ENCODE measurements around the gene SOCS3.

Gene SOCS3

GRCh38 chr17:78387977-78388941 lies 28.4 kb upstream of the SOCS3 start:
- Histone ChIP-seq H3K9me3 (ENCODE audit: insufficient read depth, low read depth, low read length) (no peaks in the 10 kb centered on the region), H3K4me3 (ENCODE audit: low read length) (no peak overlapping the region), H3K9ac (ENCODE audit: low read depth, low read length) (no peak overlapping the region), H3K27me3 (ENCODE audit: insufficient read depth, low read length) (no peaks in the 10 kb centered on the region), H3K36me3 (ENCODE audit: insufficient read depth, low read depth, low read length) (peaks cover 19% of the 10 kb centered on the region; the same call in 1 of the 2 replicates), H3K4me1 (ENCODE audit: insufficient read depth, low read length) (peaks cover 31% of the 10 kb centered on the region), H3K27ac (ENCODE audit: low read length) (no peak overlapping the region)

- Histone ChIP-seq H3K4me3 (ENCODE audit: low read length) (no peak overlapping the region), H3K4me1 (ENCODE audit: insufficient read depth, low read length) (peaks cover 46% of the 10 kb centered on the region), H3K9ac (ENCODE audit: low read depth, low read length) (no peak overlapping the region), H3K27me3 (ENCODE audit: insufficient read depth, low read length) (no peaks in the 10 kb centered on the region), H3K36me3 (ENCODE audit: insufficient read depth, low read depth, low read length) (peaks cover 15% of the 10 kb centered on the region), H3K9me3 (ENCODE audit: insufficient read depth, low read depth, low read length) (no peaks in the 10 kb centered on the region), H3K27ac (ENCODE audit: low read length) (no peak overlapping the region)
These were observed 24.8 kb upstream of the SOCS3 start for GRCh38 chr17:78384479-78385175.

GRCh38 chr17:78383725-78384471 lies 24.0 kb upstream of the SOCS3 start:
- H3K27ac ChIP-seq (ENCODE audit: low read length) = no peak overlapping the region
- peaks cover 48% of the 10 kb centered on the region for H3K4me1 ChIP-seq (ENCODE audit: insufficient read depth, low read length)
- H3K4me3 ChIP-seq (ENCODE audit: low read length) = no peak overlapping the region
- no peaks in the 10 kb centered on the region for H3K27me3 ChIP-seq (ENCODE audit: insufficient read depth, low read length)
- H3K9me3 ChIP-seq (ENCODE audit: insufficient read depth, low read depth, low read length) = no peaks in the 10 kb centered on the region
- no peak overlapping the region for H3K9ac ChIP-seq (ENCODE audit: low read depth, low read length)
- peaks cover 15% of the 10 kb centered on the region for H3K36me3 ChIP-seq (ENCODE audit: insufficient read depth, low read depth, low read length)

GRCh38 chr17:78381601-78382232 lies 21.8 kb upstream of the SOCS3 start:
- peak overlapping the region; percentile 41; the same call in 1 of the 2 replicates for H3K4me3 ChIP-seq (ENCODE audit: low read length)
- H3K4me1 ChIP-seq (ENCODE audit: insufficient read depth, low read length) = peaks cover 43% of the 10 kb centered on the region
- no peaks in the 10 kb centered on the region for H3K27me3 ChIP-seq (ENCODE audit: insufficient read depth, low read length)
- no peaks in the 10 kb centered on the region for H3K9me3 ChIP-seq (ENCODE audit: insufficient read depth, low read depth, low read length)
- H3K36me3 ChIP-seq (ENCODE audit: insufficient read depth, low read depth, low read length) = peaks cover 12% of the 10 kb centered on the region
- H3K27ac ChIP-seq (ENCODE audit: low read length) = no peak overlapping the region
- H3K9ac ChIP-seq (ENCODE audit: low read depth, low read length) = peak overlapping the region; percentile 5; the same call in 1 of the 2 replicates

- no peak overlapping the region for H3K9ac ChIP-seq (ENCODE audit: low read depth, low read length)
- H3K27me3 ChIP-seq (ENCODE audit: insufficient read depth, low read length) = no peaks in the 10 kb centered on the region
- peaks cover 40% of the 10 kb centered on the region for H3K4me1 ChIP-seq (ENCODE audit: insufficient read depth, low read length)
- H3K4me3 ChIP-seq (ENCODE audit: low read length) = no peak overlapping the region
- no peak overlapping the region for H3K27ac ChIP-seq (ENCODE audit: low read length)
- H3K9me3 ChIP-seq (ENCODE audit: insufficient read depth, low read depth, low read length) = no peaks in the 10 kb centered on the region
- H3K36me3 ChIP-seq (ENCODE audit: insufficient read depth, low read depth, low read length) = peaks cover 12% of the 10 kb centered on the region
These were observed 20.5 kb upstream of the SOCS3 start for GRCh38 chr17:78380370-78380769.

GRCh38 chr17:78379131-78379491 lies 19.2 kb upstream of the SOCS3 start:
- Histone ChIP-seq H3K27me3 (ENCODE audit: insufficient read depth, low read length) (no peaks in the 10 kb centered on the region), H3K9me3 (ENCODE audit: insufficient read depth, low read depth, low read length) (no peaks in the 10 kb centered on the region), H3K4me3 (ENCODE audit: low read length) (peak overlapping the region; percentile 95), H3K9ac (ENCODE audit: low read depth, low read length) (peak overlapping the region; percentile 90), H3K4me1 (ENCODE audit: insufficient read depth, low read length) (peaks cover 43% of the 10 kb centered on the region), H3K36me3 (ENCODE audit: insufficient read depth, low read depth, low read length) (peaks cover 7% of the 10 kb centered on the region), H3K27ac (ENCODE audit: low read length) (no peak overlapping the region)

GRCh38 chr17:78378225-78379130 lies 18.6 kb upstream of the SOCS3 start, which contains the start of gene PGS1:
PGS1 (plus strand) TSS chr17:78378649; CDS start chr17:78378666, 17 bp downstream.
- H3K27me3 ChIP-seq (ENCODE audit: insufficient read depth, low read length) = no peaks in the 10 kb centered on the region
- peak within 1 kb of the TSS; percentile 95 for H3K4me3 ChIP-seq (ENCODE audit: low read length)
- peak within 1 kb of the TSS; percentile 90 for H3K9ac ChIP-seq (ENCODE audit: low read depth, low read length)
- H3K36me3 ChIP-seq (ENCODE audit: insufficient read depth, low read depth, low read length) = peaks cover 7% of the 10 kb centered on the region
- no peak within 1 kb of the TSS for H3K27ac ChIP-seq (ENCODE audit: low read length)
- no peaks in the 10 kb centered on the region for H3K9me3 ChIP-seq (ENCODE audit: insufficient read depth, low read depth, low read length)
- H3K4me1 ChIP-seq (ENCODE audit: insufficient read depth, low read length) = peaks cover 44% of the 10 kb centered on the region

- H3K4me1 ChIP-seq (ENCODE audit: insufficient read depth, low read length) = peaks cover 50% of the 10 kb centered on the region
- no peak overlapping the region for H3K27ac ChIP-seq (ENCODE audit: low read length)
These were observed 18.0 kb upstream of the SOCS3 start for GRCh38 chr17:78377858-78378224.

GRCh38 chr17:78376161-78376560 lies 16.3 kb upstream of the SOCS3 start:
- peaks cover 7% of the 10 kb centered on the region for H3K36me3 ChIP-seq (ENCODE audit: insufficient read depth, low read depth, low read length)
- H3K4me3 ChIP-seq (ENCODE audit: low read length) = no peak overlapping the region
- H3K4me1 ChIP-seq (ENCODE audit: insufficient read depth, low read length) = peaks cover 42% of the 10 kb centered on the region
- H3K9me3 ChIP-seq (ENCODE audit: insufficient read depth, low read depth, low read length) = no peaks in the 10 kb centered on the region
- peak overlapping the region; percentile 83; the same call in 1 of the 2 replicates for H3K9ac ChIP-seq (ENCODE audit: low read depth, low read length)
- H3K27ac ChIP-seq (ENCODE audit: low read length) = no peak overlapping the region
- no peaks in the 10 kb centered on the region for H3K27me3 ChIP-seq (ENCODE audit: insufficient read depth, low read length)

More at GRCh38 chr17:78377858-78378224, 18.0 kb upstream of the SOCS3 start:
- Histone ChIP-seq H3K4me3 (ENCODE audit: low read length) (peak overlapping the region; percentile 95; the same call in 1 of the 2 replicates), H3K36me3 (ENCODE audit: insufficient read depth, low read depth, low read length) (peaks cover 7% of the 10 kb centered on the region), H3K9me3 (ENCODE audit: insufficient read depth, low read depth, low read length) (no peaks in the 10 kb centered on the region), H3K9ac (ENCODE audit: low read depth, low read length) (no peak overlapping the region; the same call in 1 of the 2 replicates), H3K27me3 (ENCODE audit: insufficient read depth, low read length) (no peaks in the 10 kb centered on the region)

- Histone ChIP-seq H3K27me3 (ENCODE audit: insufficient read depth, low read length) (no peaks in the 10 kb centered on the region), H3K9me3 (ENCODE audit: insufficient read depth, low read depth, low read length) (no peaks in the 10 kb centered on the region), H3K4me1 (ENCODE audit: insufficient read depth, low read length) (peaks cover 41% of the 10 kb centered on the region), H3K27ac (ENCODE audit: low read length) (peak overlapping the region; percentile 98), H3K36me3 (ENCODE audit: insufficient read depth, low read depth, low read length) (peaks cover 6% of the 10 kb centered on the region), H3K9ac (ENCODE audit: low read depth, low read length) (peak overlapping the region; percentile 83; the same call in 1 of the 2 replicates), H3K4me3 (ENCODE audit: low read length) (peak overlapping the region; percentile 42; the same call in 1 of the 2 replicates)
These were observed 15.7 kb upstream of the SOCS3 start for GRCh38 chr17:78375401-78376151.

Data from iPS-20b (cell line).